ENCODE results near the gene RGPD5.
"Not testable (repeated sequence)": the region's sequence is repeated elsewhere in the genome, so short reads cannot be mapped to it uniquely, and the experiment has no call there.

RGPD5 gene

GRCh38 chr2:109893736-109894135 lies 99.6 kb downstream of the RGPD5 start:
- not testable (repeated sequence) for H3K27ac ChIP-seq

DNA sequence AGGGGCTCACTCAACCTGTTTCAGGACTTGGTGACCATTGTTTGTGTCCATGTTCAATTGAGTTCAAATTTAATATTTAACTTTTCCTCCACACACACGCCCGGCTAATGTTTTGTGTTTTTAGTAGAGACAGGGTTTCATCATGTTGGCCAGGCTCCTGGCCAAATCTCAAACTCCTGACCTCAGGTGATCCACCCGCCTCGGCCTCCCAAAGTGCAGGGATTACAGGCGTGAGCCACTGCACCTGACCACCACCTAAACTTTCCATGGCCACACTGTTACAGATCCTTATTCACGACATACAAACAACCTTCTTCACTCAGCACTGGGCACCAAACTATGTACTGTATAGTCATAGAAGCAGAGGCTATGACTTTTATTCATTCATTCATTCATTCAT lies 100.0 kb downstream of the RGPD5 start:
- H3K27ac ChIP-seq, result not testable (repeated sequence)

GRCh38 chr2:109895090-109895869 lies 101.2 kb downstream of the RGPD5 start:
- H3K27ac ChIP-seq, result not testable (repeated sequence)

DNA sequence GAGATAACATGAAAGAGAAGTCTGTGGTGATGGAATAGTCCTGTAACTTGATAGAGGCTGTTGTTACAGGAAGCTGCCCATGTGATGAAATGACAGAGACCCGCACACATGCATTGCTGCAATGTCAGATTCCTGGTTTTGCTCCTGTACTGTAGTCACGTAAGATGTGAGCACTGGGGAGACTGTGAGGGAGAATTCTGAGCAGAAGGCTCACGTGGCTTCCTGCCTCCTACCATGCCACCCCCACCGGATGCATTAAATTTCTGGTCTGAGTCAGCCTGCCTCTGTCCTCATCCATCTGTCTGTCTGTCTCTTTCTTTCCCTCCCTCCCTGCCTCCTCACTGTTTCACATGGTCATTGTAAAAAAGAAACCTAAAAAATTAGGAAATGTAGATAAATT lies 102.1 kb downstream of the RGPD5 start:
- H3K27ac ChIP-seq, result not testable (repeated sequence)

- not testable (repeated sequence) for H3K27ac ChIP-seq
These were observed 103.8 kb downstream of the RGPD5 start for GRCh38 chr2:109897769-109898461.

GRCh38 chr2:109898462-109899336 lies 104.6 kb downstream of the RGPD5 start, which contains the start of gene LIMS3:
TSS of gene LIMS3 (plus strand) at chr2:109898688. CDS start at chr2:109898729, 41 bp downstream.
- not testable (repeated sequence) for H3K27ac ChIP-seq

- H3K27ac ChIP-seq, result not testable (repeated sequence)
These were observed 111.7 kb downstream of the RGPD5 start for GRCh38 chr2:109905796-109906195.
